A172 (cell line): ENCODE results near the gene PLA2G2E. TPM values are rescaled to one million over a fixed set of nuclear protein-coding genes. Genes with fewer than 3 reads are reported as not detected.
"Not testable (repeated sequence)": the region's sequence is repeated elsewhere in the genome, so short reads cannot be mapped to it uniquely, and the experiment has no call there.

ENCODE experiments used
- DNase-seq: peaks from one replicate; pipeline ENCODE4 v3.0.0-alpha.2; 2015; ENCODE audit warnings: low spot score
- total RNA-seq: library from RNA; depleted of rRNA; stranded (reverse); fragments of >200 nt; shearing (Covaris generic); gene quantifications from 2 replicates; pipeline ENCODE4 v1.2.3, GENCODE V29; 2014

PLA2G2E gene
- total RNA-seq, 1 experiment from 2014 or later = not detected

- DNase-seq = no peak
Measured at GRCh38 chr1:19932866-19933265, 9.4 kb upstream of the PLA2G2E start.

GRCh38 chr1:19927130-19927421 lies 3.7 kb upstream of the PLA2G2E start:
- DNase-seq = not testable (repeated sequence)

- no peak for DNase-seq
Measured at GRCh38 chr1:19926296-19927129, 3.1 kb upstream of the PLA2G2E start.

- peak; percentile 3 for DNase-seq
Measured at GRCh38 chr1:19925342-19926070, 2.1 kb upstream of the PLA2G2E start.

- no peak for DNase-seq
Measured at GRCh38 chr1:19923953-19924346, 533 bp upstream of the PLA2G2E start.

GRCh38 chr1:19922015-19922688 lies 1.3 kb downstream of the PLA2G2E start:
- DNase-seq = no peak

- no peak for DNase-seq
Measured at GRCh38 chr1:19921310-19921709, 2.1 kb downstream of the PLA2G2E start.

GRCh38 chr1:19920132-19920710 lies 3.2 kb downstream of the PLA2G2E start:
- DNase-seq = no peak

GRCh38 chr1:19918057-19918456 lies 5.4 kb downstream of the PLA2G2E start:
- DNase-seq = peak; percentile 54

- no peak for DNase-seq
Measured at GRCh38 chr1:19910650-19911049, 12.8 kb downstream of the PLA2G2E start.

- DNase-seq = no peak
Measured at GRCh38 chr1:19909971-19910370, 13.4 kb downstream of the PLA2G2E start.

GRCh38 chr1:19909392-19909791 lies 14.0 kb downstream of the PLA2G2E start:
- DNase-seq = no peak

GRCh38 chr1:19907456-19907855 lies 16.0 kb downstream of the PLA2G2E start:
- DNase-seq = no peak

GRCh38 chr1:19903621-19904020 lies 19.8 kb downstream of the PLA2G2E start:
- DNase-seq = peak; percentile 17

GRCh38 chr1:19901653-19902052 lies 21.8 kb downstream of the PLA2G2E start:
- DNase-seq = no peak

- no peak for DNase-seq
Measured at GRCh38 chr1:19894218-19894617, 29.2 kb downstream of the PLA2G2E start.

- DNase-seq = no peak
Measured at GRCh38 chr1:19893687-19894086, 29.7 kb downstream of the PLA2G2E start.

GRCh38 chr1:19892628-19893168 lies 30.7 kb downstream of the PLA2G2E start:
- DNase-seq = no peak

GRCh38 chr1:19892129-19892528 lies 31.3 kb downstream of the PLA2G2E start:
- DNase-seq = no peak

- DNase-seq = no peak
Measured at GRCh38 chr1:19889656-19890055, 33.8 kb downstream of the PLA2G2E start.

- no peak for DNase-seq
Measured at GRCh38 chr1:19888112-19888511, 35.3 kb downstream of the PLA2G2E start.

GRCh38 chr1:19885821-19886220 lies 37.6 kb downstream of the PLA2G2E start:
- no peak for DNase-seq
